ENCODE data around the gene TSPAN8.

DNA sequence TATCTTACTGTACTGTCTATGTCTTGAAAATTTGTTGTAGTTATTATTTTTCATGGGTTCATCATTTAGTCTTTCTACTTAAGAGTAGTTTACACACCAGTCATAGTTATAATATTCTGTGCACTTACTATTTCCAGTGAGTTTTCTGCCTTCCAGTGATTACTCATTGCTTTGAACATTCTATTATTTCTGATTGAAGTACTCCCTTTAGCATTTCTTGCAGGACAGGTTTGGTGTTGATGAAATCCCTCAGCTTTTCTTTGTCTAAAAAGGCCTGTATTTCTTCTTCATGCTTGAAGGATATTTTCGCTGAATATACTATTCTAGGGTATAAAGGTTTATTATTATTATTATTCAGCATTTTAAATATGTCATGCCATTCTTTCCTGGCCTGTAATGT lies 66.8 kb downstream of the TSPAN8 start:
- TF ChIP-seq POLR2AphosphoS5 (IDR thresholded peaks at IDR 0.05; ENCODE audit: low read depth, low read length): no peak
- no peak for TF ChIP-seq TAF1 (IDR thresholded peaks at IDR 0.05; ENCODE audit: borderline replicate concordance, insufficient read depth, low read length)
- TF ChIP-seq FOXP2 (optimal IDR thresholded peaks at IDR 0.05; ENCODE audit: borderline replicate concordance, extremely low read depth, extremely low read length, insufficient read depth): no peak
- TF ChIP-seq, protein P1, sequence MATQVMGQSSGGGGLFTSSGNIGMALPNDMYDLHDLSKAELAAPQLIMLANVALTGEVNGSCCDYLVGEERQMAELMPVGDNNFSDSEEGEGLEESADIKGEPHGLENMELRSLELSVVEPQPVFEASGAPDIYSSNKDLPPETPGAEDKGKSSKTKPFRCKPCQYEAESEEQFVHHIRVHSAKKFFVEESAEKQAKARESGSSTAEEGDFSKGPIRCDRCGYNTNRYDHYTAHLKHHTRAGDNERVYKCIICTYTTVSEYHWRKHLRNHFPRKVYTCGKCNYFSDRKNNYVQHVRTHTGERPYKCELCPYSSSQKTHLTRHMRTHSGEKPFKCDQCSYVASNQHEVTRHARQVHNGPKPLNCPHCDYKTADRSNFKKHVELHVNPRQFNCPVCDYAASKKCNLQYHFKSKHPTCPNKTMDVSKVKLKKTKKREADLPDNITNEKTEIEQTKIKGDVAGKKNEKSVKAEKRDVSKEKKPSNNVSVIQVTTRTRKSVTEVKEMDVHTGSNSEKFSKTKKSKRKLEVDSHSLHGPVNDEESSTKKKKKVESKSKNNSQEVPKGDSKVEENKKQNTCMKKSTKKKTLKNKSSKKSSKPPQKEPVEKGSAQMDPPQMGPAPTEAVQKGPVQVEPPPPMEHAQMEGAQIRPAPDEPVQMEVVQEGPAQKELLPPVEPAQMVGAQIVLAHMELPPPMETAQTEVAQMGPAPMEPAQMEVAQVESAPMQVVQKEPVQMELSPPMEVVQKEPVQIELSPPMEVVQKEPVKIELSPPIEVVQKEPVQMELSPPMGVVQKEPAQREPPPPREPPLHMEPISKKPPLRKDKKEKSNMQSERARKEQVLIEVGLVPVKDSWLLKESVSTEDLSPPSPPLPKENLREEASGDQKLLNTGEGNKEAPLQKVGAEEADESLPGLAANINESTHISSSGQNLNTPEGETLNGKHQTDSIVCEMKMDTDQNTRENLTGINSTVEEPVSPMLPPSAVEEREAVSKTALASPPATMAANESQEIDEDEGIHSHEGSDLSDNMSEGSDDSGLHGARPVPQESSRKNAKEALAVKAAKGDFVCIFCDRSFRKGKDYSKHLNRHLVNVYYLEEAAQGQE (IDR thresholded peaks at IDR 0.05; ENCODE audit: insufficient read depth in 1 of 2, low read depth in 2 of 2, low read length in 2 of 2): no peak
